SK-N-MC (cell line): ENCODE results near the gene FXYD7.

Source experiments
- EZH2 ChIP-seq: fragments of 200-600 bp; sonication (generic); IDR thresholded peaks from one replicate; pipeline ENCODE4 v1.6.1; 2017; ENCODE audit warnings: antibody characterized with exemption
- POLR2AphosphoS5 ChIP-seq: IDR thresholded peaks from 2 replicates; pipeline ENCODE4 v1.6.1; 2012; ENCODE audit warnings: mild to moderate bottlenecking, low read depth, low read length, borderline replicate concordance

DNA sequence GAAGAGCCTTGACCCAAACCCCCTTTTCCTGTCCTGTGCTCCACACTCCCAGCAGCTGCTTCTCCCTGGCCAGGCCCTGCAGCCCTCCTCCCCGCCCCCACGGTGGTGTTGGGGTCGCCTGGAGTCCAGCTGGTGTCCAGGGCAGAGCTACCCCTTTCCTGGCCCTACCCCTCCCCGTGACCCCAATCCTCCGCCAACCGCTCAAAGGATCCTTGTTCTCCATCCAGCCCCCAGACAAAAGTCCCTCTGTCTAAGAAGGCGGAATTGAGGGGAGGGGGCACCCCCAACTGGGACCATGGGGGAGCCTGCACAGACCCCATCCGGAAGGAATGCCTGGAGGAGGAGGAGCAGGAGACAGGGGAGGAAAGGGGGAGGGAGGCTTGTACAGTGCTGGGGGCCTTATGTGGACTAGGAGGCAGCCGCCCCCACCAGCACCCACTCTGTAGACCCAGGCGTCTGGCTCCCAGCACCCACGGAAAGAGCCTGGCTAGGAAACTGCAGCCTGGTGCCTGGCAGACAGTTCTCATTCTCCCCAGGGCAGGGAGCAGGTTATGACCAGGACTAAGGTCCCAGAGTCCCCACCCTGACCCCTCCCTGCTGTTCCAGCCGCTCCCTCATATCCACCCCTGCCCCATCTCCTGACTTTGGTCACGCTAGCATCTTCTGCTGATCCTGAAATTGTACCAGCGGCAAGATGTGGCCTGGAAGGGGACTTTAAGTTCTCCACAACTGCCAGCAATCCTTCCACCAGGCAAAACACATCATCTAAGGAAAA lies 27.7 kb upstream of the FXYD7 start, which contains the start of gene FXYD3:
- TF ChIP-seq POLR2AphosphoS5 (no peak), EZH2 (no peak)
